HG02970 (cell line): ENCODE results near the gene VPS26A.

Experiments used
- ATAC-seq: cut with Tn5 transposase; IDR thresholded peaks from one replicate; pipeline ENCODE4 v1.9.1; 2021; ENCODE audit warnings: mild to moderate bottlenecking, moderate library complexity, moderate number of reproducible peaks; ENCODE audit not compliant: unreplicated experiment, low FRiP score

The VPS26A gene

GRCh38 chr10:69215405-69216171 is 91.6 kb downstream of the VPS26A start:
- no peak for ATAC-seq

GRCh38 chr10:69216577-69217118 is 92.7 kb downstream of the VPS26A start:
- no peak for ATAC-seq

- no peak for ATAC-seq
These were observed 93.3 kb downstream of the VPS26A start for GRCh38 chr10:69217119-69217754.

- no peak for ATAC-seq
These were observed 94.9 kb downstream of the VPS26A start for GRCh38 chr10:69218831-69219230.

GRCh38 chr10:69220041-69220451 is 96.1 kb downstream of the VPS26A start, which contains the start of gene HKDC1:
Gene HKDC1 (plus strand): TSS chr10:69220332. CDS start chr10:69220436, 104 bp downstream.
- no peak for ATAC-seq

- ATAC-seq: no peak
These were observed 96.5 kb downstream of the VPS26A start for GRCh38 chr10:69220507-69220906.
